TTC549 (cell line): ENCODE data around the gene CCDC141.
"Not testable (repeated sequence)": the region's sequence is repeated elsewhere in the genome, so short reads cannot be mapped to it uniquely, and the experiment has no call there.

ENCODE experiments used
- FAIRE-seq: peaks from 2 replicates; lab custom pipeline; 2012; peaks lifted over from hg19 to GRCh38; lab: Jason Lieb, UNC

The CCDC141 gene, protein sequence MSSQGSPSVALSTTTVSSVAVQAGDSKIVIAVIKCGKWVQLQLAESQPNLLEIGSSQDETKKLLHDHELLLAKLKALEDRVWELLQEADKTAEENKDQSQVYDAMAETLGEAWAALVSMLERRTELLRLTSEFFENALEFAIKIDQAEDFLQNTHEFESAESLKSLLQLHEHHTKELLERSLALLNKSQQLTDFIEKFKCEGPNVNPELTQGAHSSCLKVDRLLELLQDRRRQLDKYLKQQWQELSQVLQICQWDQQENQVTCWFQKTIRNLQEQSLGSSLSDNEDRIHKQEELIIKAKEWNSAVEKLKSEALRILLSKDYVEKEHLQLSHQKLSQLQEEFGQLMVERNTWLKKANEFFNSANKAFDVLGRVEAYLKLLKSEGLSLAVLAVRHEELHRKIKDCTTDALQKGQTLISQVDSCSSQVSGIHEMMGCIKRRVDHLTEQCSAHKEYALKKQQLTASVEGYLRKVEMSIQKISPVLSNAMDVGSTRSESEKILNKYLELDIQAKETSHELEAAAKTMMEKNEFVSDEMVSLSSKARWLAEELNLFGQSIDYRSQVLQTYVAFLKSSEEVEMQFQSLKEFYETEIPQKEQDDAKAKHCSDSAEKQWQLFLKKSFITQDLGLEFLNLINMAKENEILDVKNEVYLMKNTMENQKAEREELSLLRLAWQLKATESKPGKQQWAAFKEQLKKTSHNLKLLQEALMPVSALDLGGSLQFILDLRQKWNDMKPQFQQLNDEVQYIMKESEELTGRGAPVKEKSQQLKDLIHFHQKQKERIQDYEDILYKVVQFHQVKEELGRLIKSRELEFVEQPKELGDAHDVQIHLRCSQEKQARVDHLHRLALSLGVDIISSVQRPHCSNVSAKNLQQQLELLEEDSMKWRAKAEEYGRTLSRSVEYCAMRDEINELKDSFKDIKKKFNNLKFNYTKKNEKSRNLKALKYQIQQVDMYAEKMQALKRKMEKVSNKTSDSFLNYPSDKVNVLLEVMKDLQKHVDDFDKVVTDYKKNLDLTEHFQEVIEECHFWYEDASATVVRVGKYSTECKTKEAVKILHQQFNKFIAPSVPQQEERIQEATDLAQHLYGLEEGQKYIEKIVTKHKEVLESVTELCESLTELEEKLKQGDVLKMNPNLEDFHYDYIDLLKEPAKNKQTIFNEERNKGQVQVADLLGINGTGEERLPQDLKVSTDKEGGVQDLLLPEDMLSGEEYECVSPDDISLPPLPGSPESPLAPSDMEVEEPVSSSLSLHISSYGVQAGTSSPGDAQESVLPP (N-terminal part only)

DNA sequence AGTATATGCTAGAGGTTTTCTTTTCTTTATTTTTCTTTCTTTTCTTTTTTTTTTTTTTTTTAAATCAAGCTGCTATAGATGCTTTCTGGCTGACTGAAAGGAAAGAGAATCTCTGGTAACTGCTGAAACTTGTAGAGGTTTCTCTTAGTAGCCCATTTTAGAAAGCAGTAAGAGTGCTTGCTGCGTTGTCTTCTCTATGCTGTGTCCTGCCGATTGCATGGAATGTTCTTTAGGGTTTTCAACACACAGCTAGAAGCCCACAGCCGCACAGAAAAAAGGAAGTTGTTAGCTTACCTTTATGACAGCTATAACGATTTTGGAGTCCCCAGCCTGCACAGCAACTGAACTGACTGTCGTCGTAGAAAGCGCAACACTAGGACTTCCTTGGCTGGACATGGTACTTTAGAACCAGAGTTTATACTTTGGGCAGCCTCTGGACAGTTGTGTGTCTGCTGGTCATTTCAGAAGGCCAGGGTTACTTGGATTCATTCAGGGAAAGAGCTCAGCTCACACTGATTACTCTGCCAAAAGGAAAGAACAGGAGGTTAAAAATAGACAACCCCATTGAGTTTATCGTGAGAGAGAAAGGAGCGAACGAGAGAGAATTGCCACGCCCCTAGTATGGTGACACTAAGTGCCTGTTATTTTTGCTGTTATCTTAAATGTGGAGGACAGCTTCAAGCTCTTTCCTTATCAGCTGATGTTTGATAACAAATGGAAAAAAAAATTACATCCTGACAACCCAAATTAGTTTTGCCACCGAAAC lies at the start of gene CCDC141:
TSS of gene CCDC141 (minus strand) at position 592 of the 766 bp plus-strand sequence. CDS start at position 396, 196 bp downstream.
- FAIRE-seq: no peak

DNA sequence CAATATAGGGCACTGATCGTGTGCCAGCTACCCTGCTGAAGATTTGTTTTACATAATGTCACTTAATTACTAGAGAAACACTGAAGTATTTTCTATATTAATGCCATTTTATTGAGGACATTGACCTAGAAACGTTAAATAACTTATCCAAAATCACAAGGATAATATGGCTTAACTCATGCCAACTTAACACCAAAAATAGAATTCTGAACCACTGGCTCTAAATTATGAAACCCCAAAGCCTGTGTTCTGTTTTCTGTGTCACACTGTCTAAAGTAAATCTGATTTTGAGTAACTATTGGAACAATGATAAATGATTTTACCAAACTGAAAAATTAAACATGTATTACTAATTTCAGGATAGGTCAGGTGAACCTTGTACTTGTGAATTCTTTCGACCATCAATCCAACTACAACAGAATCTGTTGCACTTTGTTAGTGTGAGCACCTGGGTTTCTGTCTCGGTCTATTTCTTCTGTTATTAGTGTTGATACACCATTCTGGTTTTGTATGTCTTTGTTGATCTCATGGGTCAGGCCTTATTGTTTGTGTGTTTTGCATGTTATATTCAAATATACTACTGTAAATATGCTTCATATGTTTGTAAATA lies 48.2 kb upstream of the CCDC141 start:
- no peak for FAIRE-seq

DNA sequence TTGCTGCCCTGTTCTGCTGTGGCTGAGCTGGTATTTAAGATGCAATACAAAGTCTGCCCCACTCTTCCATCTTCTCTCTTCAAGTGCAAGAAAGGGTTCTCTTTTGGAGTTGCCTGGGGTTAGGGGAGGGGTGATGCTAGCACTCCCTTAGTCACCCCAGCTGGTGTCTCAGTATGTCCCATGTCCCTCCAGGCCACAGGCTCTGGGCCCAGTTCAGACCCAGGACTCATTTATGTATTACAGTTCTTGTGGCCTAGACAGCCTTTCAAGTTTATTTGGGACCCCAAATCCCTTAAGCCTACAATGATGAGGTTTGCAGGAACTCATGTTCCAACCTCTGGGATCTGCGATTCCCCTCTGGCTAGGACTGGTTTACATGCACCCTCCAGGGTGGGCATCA lies 47.2 kb upstream of the CCDC141 start:
- no peak for FAIRE-seq

DNA sequence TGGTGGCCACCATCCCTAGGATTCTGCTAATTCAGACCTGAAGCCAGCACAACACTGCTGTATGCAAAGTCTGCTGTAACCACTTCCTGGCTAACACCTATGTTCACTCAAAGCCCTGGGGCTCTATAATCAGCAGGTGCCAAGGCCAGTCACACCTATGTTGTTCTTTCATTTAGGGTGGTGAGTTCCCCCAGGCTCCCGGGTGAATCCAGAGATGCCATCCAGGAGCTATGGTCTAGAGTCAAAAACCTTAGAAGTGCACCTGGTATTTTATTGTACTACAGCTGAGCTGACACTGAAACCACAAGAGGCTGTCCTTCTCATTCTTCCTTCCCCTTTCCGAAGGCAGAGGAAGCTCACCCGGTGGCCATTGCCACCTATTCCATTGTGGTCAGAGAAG lies 46.2 kb upstream of the CCDC141 start:
- no peak for FAIRE-seq

DNA sequence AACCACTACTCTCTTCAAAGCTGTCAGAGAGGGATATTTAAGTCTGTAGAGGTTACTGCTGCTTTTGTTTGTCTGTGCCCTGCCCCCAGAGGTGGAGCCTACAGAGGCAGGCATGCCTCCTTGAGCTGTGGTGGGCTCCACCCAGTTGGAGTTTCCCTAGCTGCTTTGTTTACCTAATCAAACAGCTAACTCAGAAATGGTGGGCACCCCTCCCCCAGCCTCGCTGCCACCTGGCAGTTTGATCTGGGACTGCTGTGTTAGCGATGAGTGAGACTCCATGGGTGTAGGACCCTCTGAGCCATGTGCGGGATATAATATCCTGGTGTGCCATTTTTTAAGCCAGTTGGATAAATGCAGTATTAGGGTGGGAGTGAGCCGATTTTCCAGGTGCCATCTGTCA lies 43.0 kb upstream of the CCDC141 start:
- not testable (repeated sequence) for FAIRE-seq

DNA sequence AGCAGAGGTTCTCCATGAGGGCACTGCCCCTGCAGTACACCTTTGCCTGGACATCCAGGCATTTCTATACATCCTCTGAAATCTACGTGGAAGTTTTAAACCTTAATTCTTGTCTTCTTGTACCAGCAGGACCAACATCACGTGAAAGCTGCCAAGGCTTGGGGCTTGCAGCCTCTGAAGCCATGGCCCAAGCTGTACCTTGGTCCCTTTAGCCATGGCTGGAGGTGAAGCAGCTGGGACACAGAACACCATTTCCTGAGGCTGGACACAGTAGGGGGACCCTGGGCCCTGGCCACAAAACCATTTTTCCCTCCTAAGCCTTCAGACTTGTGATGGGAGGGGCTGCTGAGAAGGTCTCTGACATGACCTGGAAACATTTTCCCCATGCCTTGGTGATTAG lies 32.8 kb upstream of the CCDC141 start:
- FAIRE-seq: no peak

DNA sequence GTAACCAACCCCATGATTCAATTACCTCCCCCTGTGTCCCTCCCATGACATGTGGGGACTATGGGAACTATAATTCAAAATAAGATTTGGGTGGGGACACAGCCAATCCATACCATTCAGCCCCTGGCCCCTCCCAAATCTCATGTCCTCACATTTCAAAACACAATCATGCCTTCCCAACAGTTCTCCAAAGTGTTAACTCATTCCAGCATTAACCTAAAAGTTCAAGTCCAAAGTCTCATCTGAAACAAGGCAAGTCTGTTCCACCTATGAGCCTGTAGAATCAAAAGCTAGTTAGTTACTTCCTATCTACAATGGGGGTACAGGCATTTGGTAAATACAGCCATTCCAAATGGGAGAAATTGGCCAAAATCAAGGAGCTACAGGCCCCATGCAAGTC lies 32.0 kb upstream of the CCDC141 start:
- FAIRE-seq: no peak

DNA sequence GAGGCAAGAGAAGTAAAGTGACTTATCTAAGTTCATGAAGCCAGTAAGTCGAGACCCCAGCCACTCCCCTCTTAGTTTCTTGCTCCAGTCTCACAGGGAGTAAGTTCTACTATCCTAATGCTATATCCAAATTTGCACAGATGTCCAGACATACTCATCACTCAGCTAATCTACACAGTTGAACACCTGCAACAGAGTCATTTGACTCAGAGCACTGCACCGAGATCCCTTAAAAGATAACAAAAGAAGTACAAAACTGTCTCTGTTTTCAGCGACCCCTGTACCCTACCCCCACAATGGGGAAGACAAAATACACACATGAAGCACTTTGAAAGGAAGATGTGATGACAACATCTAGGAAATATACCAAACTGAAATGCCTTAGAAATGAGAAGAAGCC lies 22.6 kb upstream of the CCDC141 start:
- no peak for FAIRE-seq

DNA sequence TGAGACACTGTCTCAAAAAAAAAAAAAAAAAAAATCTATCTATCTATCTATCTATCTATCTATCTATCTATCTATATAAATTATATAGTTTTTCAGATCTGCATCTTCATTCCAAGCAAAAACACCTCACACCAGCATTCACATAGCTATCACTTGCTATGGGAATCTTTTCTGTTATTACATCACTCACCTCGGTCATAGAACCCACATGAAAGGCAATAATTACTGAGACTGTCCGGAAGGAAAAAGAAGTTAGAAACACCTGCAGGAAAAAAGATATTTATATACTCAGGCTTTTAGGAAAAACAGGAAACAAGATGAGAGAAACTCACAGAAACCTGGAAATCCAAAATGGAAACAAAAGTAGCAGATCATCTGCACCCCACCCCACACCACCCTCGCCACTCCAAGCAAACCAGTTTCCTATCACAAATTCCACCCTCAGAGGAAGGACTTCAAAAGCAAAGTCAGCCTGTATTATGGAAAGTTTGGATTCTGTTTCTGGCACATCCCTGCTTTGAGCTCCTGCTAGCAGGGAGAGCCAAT lies 21.9 kb upstream of the CCDC141 start:
- FAIRE-seq: no peak

DNA sequence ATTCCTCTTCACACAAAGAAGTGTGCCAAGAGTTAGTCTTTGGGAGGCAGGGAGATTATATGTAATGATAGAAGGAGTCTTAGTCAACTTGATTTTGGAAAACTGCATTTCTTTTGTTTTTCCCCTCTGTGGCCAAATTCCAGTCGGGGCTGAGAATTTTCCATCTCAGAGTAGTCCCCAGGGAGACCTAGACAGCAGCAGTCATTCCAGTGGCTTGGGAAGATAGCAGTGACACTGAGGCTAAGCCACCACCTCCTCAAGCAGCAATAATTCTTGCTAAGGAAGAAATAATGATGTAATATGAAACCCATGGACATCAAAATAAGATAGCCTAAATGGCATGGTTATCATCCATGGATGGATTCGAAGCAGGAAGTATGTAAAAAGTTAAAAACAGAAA lies 21.0 kb upstream of the CCDC141 start:
- no peak for FAIRE-seq

DNA sequence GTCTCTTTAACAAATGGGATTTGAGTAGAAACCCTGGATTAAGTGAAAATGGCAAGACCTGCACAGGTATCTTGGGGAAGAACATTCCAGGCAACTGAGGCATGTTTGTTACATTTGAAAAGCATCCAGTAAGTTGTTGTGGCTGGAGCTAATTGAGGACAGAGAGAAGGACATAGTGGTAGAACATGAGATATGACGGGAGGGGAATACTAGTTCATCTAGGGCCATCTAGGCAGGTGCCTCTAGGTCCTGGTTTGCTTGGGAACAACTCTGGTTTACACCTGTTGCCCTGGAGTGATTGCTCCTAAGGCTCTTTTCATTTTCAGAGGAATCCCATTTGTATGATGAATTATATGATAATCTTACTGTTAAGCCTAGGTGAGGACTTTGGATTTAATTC lies 19.7 kb upstream of the CCDC141 start:
- FAIRE-seq: no peak

DNA sequence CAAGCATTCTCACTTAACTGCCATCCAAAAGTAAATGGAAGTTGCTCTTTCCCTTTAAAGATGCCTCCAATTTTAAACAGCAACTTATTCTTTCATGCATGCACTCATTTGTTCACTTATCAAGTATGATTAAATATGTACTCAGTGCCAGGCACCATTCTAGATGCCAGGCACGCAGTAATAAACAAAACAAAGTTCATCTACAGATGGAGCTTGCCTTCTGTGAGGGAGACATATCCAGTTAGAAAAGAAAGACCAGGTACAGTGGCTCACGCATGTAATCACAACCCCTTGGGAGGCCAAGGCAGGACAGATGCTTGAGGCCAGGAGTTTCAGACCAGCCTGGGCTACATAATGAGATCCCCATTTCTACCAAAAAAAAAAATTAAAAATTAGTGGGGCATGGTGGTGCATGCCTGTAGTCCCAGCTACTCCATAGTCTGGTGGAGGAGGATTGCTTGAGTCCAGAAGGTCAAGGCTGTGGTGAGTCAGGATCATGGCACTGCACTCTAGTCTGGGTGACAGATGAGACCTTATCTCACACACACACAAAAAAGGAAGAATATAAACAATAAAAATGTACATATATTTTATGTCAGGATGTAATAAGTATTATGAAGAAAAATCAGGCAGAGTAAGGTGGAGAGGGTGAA lies 19.2 kb upstream of the CCDC141 start:
- FAIRE-seq: no peak

DNA sequence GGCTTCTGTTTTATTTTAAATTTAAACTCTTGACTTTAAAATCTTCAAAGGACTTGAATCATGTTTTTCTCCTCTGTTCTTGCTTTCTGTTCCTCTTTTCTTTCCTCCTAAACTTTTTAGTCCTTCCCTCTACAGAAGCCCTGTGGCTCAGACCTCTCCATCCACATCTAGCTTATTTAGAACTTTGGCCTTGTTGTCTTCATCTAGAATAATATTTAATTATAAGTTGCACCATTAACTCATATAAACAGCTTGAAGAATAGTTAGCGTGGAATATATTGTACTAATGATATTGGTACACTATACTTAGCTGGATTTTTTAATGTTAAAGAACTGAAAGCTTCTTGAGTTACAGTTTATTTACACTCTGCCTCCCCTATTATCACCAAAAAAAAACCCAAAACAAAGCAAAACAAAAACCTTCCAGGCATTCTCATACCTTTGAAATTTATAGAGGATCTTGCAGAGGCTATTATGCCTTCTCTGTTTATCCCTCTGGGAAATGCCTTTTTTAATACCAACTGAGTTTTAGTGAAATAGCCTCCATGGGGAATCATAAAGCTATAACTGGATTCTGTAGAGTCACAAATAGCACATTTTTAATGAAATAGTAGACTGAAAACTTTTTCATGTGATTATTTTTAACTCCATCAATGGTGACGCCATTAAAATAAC lies 9.2 kb upstream of the CCDC141 start:
- no peak for FAIRE-seq

DNA sequence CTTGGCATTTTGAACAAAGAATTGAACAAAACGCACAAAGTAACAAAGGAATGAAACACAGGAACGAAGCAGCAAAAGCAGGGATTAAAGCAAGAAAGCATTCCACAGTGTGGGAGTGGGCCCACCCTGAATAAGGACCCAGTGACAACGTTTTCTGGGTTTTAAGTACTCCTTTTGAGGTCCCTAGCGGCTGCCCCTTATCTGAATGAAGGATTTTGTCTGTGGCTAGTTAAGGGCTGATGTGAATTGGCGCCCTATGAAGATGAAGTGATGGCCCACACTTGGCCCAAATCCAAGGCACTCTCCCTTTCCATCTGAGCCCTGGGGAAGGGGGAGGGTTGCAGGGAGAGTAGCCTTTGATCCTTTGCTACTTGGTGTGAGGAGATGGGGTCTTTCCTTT lies 7.8 kb upstream of the CCDC141 start:
- FAIRE-seq: no peak

DNA sequence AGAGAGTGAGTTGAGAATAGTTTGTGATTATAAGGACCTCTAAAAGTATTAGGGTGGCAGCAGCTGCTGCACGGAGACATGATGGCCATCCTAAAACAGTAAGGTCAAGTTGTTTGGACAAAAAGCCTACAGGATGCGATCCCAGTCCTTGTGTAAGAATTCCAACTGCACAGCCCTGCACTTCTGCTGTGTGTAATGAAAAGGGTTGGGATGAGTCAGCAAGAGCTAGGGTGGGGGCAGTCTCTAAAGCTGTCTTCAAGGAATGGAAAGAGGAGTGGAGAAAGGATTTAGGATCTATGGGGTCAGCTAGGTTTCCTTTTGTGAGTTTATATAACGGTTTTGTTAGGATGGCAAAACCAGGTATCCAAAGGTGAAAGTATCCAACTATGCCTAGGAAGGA lies 3.6 kb upstream of the CCDC141 start:
- not testable (repeated sequence) for FAIRE-seq

DNA sequence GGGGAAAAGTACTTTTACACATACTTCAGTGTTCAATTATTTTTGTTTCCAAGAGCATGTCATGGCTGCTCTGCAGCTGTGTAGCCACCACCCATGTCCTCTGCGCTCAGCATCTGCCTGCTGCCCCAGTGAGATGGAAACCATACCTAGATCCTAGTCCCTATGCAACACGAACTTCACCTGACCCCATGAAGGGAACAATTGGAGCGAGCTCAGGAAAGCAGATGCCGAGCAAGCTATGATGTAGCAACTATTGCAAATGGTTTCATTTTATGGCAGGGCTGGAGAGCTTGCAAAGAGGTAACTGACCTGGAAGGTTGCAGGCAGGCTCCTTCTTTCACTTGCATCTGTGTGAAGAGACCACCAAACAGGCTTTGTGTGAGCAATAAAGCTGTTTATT lies 1.3 kb upstream of the CCDC141 start:
- no peak for FAIRE-seq

DNA sequence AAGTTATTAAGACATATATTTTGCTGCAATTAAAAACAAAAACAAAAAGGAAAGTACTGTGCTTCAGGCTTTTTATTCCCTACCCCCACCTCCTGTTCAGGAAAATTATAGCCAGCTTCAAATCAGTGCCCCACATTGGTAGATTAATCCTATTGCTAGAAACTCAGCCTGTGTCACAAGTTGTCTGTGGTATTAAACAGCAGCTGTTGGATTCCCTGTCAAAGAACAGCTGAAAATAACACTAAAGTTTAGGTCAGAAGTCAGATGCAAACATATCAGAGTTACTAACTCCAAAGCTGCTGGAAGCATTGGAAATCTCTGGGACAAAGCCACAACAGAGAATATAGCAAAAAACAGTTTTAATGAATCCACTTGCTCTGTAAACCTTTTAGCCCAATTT lies 818 bp upstream of the CCDC141 start:
- no peak for FAIRE-seq

DNA sequence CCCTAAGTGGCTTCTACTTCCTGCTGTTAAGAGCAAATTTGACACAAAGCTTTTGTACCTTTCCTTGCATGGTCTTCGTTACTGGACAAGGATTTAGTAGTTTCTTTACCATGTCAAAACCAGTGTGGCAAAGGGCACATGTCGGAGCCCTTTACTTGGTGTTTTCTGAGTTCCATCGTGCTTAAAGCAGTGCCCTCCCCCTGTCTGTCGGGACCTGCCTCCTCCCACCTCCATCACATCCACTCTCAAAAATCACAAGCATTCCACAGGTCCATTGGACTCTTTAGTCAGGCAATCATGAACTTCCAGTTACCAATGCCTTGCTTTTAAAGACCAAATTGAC lies 763 bp downstream of the CCDC141 start:
- no peak for FAIRE-seq

DNA sequence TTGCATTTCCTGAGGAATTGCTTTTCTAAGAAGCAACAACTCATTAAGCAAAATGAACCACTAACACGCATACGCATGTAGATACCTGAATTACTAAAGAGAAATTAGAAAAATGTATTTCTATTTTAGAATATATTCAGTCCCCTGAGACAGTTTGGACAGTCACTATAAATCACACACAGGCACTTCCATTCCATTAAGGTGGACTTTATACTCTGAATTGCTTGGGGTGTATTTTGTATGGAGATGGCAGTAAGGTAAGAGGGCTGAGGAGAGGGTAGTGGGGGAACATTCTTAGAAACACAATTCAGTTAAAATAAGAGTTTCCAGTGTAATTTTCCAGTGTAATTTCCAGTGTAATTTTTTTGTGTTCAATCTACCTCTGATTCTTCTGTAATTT lies 1.8 kb downstream of the CCDC141 start:
- no peak for FAIRE-seq

DNA sequence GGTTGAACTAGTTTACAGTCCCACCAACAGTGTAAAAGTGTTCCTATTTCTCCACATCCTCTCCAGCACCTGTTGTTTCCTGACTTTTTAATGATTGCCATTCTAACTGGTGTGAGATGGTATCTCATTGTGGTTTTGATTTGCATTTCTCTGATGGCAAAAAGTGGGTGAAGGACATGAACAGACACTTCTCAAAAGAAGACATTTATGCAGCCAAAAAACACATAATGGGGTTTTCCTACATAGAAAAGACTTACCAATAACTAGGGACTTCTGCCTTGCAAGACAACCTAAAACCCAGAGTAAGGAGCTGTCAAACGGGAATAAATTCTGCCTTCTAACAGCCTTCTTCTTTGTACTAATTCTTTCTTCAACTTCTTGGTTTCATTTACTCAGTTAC lies 4.3 kb downstream of the CCDC141 start:
- FAIRE-seq: not testable (repeated sequence)
